K562 (cell line): ENCODE data around the gene DPRX. TPM values are rescaled to one million over a fixed set of nuclear protein-coding genes. Genes with fewer than 3 reads are reported as not detected.

Experiments
- ATAC-seq: fragments of 200-7000 bp; cut with Tn5 transposase; 3 replicates; pipeline ENCODE4 v1.9.1; 2020; ENCODE audit warnings: moderate library complexity
- BruUV-seq: library from RNA; stranded (reverse); fragments of 400-500 nt; replicated peaks from 2 replicates; lab custom pipeline; 2021; lab: Mats Ljungman, UMichigan
- CTCF ChIA-PET: fragments of 300-600 bp; formaldehyde crosslinking; extraction: SDS; loops from one replicate; lab custom pipeline; 2021; ENCODE audit warnings: low intra/inter-chr PET ratio; lab: Yijun Ruan, JAX
- POLR2A ChIA-PET: fragments of 300-600, 350-650 bp; sonication (Branson Sonifier 250); formaldehyde crosslinking; extraction: SDS; loops from one replicate; lab custom pipeline; 2021; ENCODE audit warnings: antibody characterized with exemption, inconsistent platforms; lab: Yijun Ruan, JAX
- DNase-seq, 4 experiments: peaks; one replicate each; pipeline versions ENCODE4 v3.0.0 to v3.0.0-alpha.2; 2011 to 2018; ENCODE audit warnings: low spot score in 3 of 4, mixed read lengths in 3 of 4; ENCODE audit errors: extremely low read depth in 1 of 4
- FAIRE-seq: peaks from 2 replicates; lab custom pipeline; 2011; peaks lifted over from hg19 to GRCh38; lab: Jason Lieb, UNC
- H2AFZ ChIP-seq: 2 replicates; pipeline ENCODE4 v1.6.0; 2011; ENCODE audit warnings: low read depth, low read length, control low read depth, inconsistent platforms
- H3K27ac ChIP-seq: fragments of 200-600 bp; 3 replicates; pipeline ENCODE4 v1.8.0; 2011; ENCODE audit warnings: low read depth, mild to moderate bottlenecking, control low read depth, inconsistent platforms, low read length, moderate library complexity, mixed read lengths; ENCODE audit errors: extremely low read depth
- H3K27me3 ChIP-seq, 2 experiments: fragments of 300-600 bp in 1 of 2; 2 replicates in 1 of 2; 3 replicates in 1 of 2; pipeline versions ENCODE4 v1.6.0 to v1.8.0; 2011; ENCODE audit warnings: inconsistent platforms in 2 of 2, low read length in 2 of 2, mild to moderate bottlenecking in 1 of 2, mixed read lengths in 1 of 2, moderate library complexity in 1 of 2; ENCODE audit not compliant: control insufficient read depth in 2 of 2, insufficient read depth in 2 of 2
- H3K36me3 ChIP-seq: fragments of 300-600 bp; 3 replicates; pipeline ENCODE4 v1.8.0; 2011; ENCODE audit warnings: mild to moderate bottlenecking, low read length, inconsistent platforms; ENCODE audit not compliant: control insufficient read depth, insufficient read depth
- H3K4me1 ChIP-seq, 2 experiments: fragments of 200-600 bp in 1 of 2; replicated peaks in 1 of 2; 2 replicates in 1 of 2; 3 replicates in 1 of 2; pipeline versions ENCODE4 v1.5.1 to v1.8.0; 2011; ENCODE audit warnings: inconsistent platforms in 2 of 2, low read length in 2 of 2, mild to moderate bottlenecking in 1 of 2, mixed read lengths in 1 of 2, moderate library complexity in 1 of 2; ENCODE audit not compliant: control insufficient read depth in 2 of 2, insufficient read depth in 2 of 2
- H3K4me2 ChIP-seq: 2 replicates; pipeline ENCODE4 v1.6.1; 2011; ENCODE audit warnings: low read length, control low read depth, inconsistent platforms, mixed read lengths; ENCODE audit not compliant: insufficient read depth
- H3K4me3 ChIP-seq: fragments of 200-600 bp; sonication (generic), shearing (Covaris generic); 2 replicates; pipeline ENCODE4 v1.5.1; 2016; ENCODE audit warnings: control low read depth, inconsistent platforms
- H3K79me2 ChIP-seq: fragments of 200-600 bp; 3 replicates; pipeline ENCODE4 v1.8.0; 2011; ENCODE audit warnings: low read length, inconsistent platforms; ENCODE audit not compliant: control insufficient read depth, insufficient read depth
- H3K9ac ChIP-seq, 2 experiments: 2 replicates each; pipeline versions ENCODE4 v1.6.0 to v1.6.1; 2011; ENCODE audit warnings: low read depth in 2 of 2, low read length in 2 of 2, control low read depth in 1 of 2, inconsistent platforms in 1 of 2, mild to moderate bottlenecking in 1 of 2, mixed read lengths in 1 of 2; ENCODE audit not compliant: insufficient read depth in 1 of 2
- H3K9me1 ChIP-seq: one replicate; pipeline ENCODE4 v1.6.0; 2011; ENCODE audit warnings: inconsistent platforms, mild to moderate bottlenecking, low read length, moderate library complexity; ENCODE audit not compliant: control insufficient read depth, insufficient read depth
- H3K9me3 ChIP-seq: replicated peaks from 2 replicates; pipeline ENCODE4 v1.5.1; 2011; ENCODE audit warnings: low read depth, low read length, inconsistent platforms; ENCODE audit not compliant: control insufficient read depth, insufficient read depth
- H4K20me1 ChIP-seq: replicated peaks from 2 replicates; pipeline ENCODE4 v1.6.1; 2011; ENCODE audit warnings: low read length, inconsistent platforms, mixed read lengths; ENCODE audit not compliant: control insufficient read depth, insufficient read depth
- ESRRB ChIP-seq: fragments of 250-450 bp; sonication (Bioruptor Pico); IDR thresholded peaks from 2 replicates; pipeline ENCODE4 v1.5.0; 2020; ENCODE audit warnings: mild to moderate bottlenecking, moderate library complexity, borderline replicate concordance
- NR2C1 ChIP-seq, 2 experiments: fragments of 450-650 bp; IDR thresholded peaks; 2 replicates each; pipeline ENCODE4 v1.6.1; 2017; ENCODE audit warnings: mild to moderate bottlenecking in 2 of 2, antibody characterized with exemption in 1 of 2, inconsistent platforms in 1 of 2, missing compliant biosample characterization in 1 of 2, missing genetic modification characterization in 1 of 2
- SREBF1 ChIP-seq: fragments of 150-350 bp; IDR thresholded peaks from 2 replicates; pipeline ENCODE4 v1.6.1; 2014; ENCODE audit warnings: antibody characterized with exemption, low read depth, low read length, borderline replicate concordance
- TCF7 ChIP-seq: sonication (generic); IDR thresholded peaks from 2 replicates; pipeline ENCODE4 v1.6.1; 2016; ENCODE audit warnings: antibody characterized with exemption, borderline replicate concordance
- ZNF175 ChIP-seq: fragments of 200-800 bp; sonication (Bioruptor generic); IDR thresholded peaks from 2 replicates; pipeline ENCODE4 v1.6.1; 2016; ENCODE audit warnings: low read depth, mild to moderate bottlenecking, missing genetic modification characterization, missing compliant biosample characterization
- ZNF592 ChIP-seq: fragments of 450-650 bp; IDR thresholded peaks from 2 replicates; pipeline ENCODE4 v1.6.1; 2017; ENCODE audit warnings: antibody characterized with exemption, mild to moderate bottlenecking
- WGBS: fragments of 100-300 bp; shearing (Covaris generic); methylation state at CpG from one replicate; pipeline ENCODE4 v1.1.6; 2016; ENCODE audit warnings: low coverage, mixed read lengths; ENCODE audit not compliant: insufficient coverage; ENCODE audit errors: missing lambda C conversion rate; 5-methylcytosine and 5-hydroxymethylcytosine counted together
- in situ Hi-C: fragments of 300-500 bp; cut with MboI; formaldehyde crosslinking; loops from 4 replicates; pipeline ENCODE4 v1.15.0; 2018; ENCODE audit warnings: inconsistent platforms, mixed read lengths
- intact Hi-C: fragments of 100-400 bp; cut with micrococcal nuclease; formaldehyde crosslinking; loops from 2 replicates; pipeline ENCODE4 v1.14.2; 2022
- polyA plus RNA-seq, 8 experiments: library from polyadenylated mRNA; depleted of rRNA in 4 of 8; stranded (reverse) in 5 of 8; unstranded in 3 of 8; fragments of >200 nt; fragmentation: Nextera tagmentation in 2 of 8; fragmentation: Illumina TruSeq in 1 of 8; extraction: Ambion mirVana in 2 of 8; extraction: Trizol in 1 of 8; gene quantifications; 2 replicates each; pipeline versions ENCODE4 v1.2.1 to v1.2.3, GENCODE V29; 2011 to 2014; ENCODE audit warnings: inconsistent platforms in 1 of 8, missing spikeins in 1 of 8
- total RNA-seq, 7 experiments: library from RNA; depleted of rRNA in 6 of 7; stranded (reverse); fragments of >200 nt in 6 of 7; fragmentation: Illumina TruSeq in 2 of 7; extraction: Trizol in 2 of 7; gene quantifications; 2 replicates each; pipeline versions ENCODE4 v1.2.1 to v1.2.3, GENCODE V29; 2011 to 2021; ENCODE audit warnings: low replicate concordance in 1 of 7

Gene DPRX
- total and polyA plus RNA-seq, 9 of the 15 experiments (the other 6 are each of a cell fraction or from before 2014, with no cell fraction given) = not detected

GRCh38 chr19:53647350-53647749, 15.6 kb downstream of the DPRX start:
- CTCF ChIA-PET = no interaction called here
- TF ChIP-seq ZNF175 (CRISPR knock-in tag) = no peak
- no peak for TF ChIP-seq ESRRB (CRISPR knock-in tag)
- TF ChIP-seq TCF7 = no peak
- no peak for TF ChIP-seq NR2C1 (IDR thresholded peaks at IDR 0.05)
- no peak for TF ChIP-seq NR2C1 (tag; IDR thresholded peaks at IDR 0.05)
- no peak for TF ChIP-seq ZNF592
- no peak for TF ChIP-seq SREBF1
- TF ChIP-seq, all 486 proteins: peak for 0
- H3K9me3 ChIP-seq = no peaks in the 10 kb centered on the region; the same call in 1 of the 2 replicates
- no TSS peak for BruUV-seq
- FAIRE-seq (no peak), ATAC-seq (no peak), DNase-seq (no peak)
- H3K27me3 ChIP-seq = peaks cover 0 to 4% of the 10 kb centered on the region in 2 experiments; a peak in 1 of 5 replicates
- in situ Hi-C loops = no loop called here
- H4K20me1 ChIP-seq = no peaks in the 10 kb centered on the region
- H3K79me2 ChIP-seq = no peaks in the 10 kb centered on the region
- POLR2A ChIA-PET = no interaction called here
- no peak overlapping the region for H3K4me2 ChIP-seq
- no peaks in the 10 kb centered on the region for H3K9me1 ChIP-seq
- no peaks in the 10 kb centered on the region for H3K36me3 ChIP-seq
- no peak overlapping the region for H3K4me3 ChIP-seq
- H3K9ac ChIP-seq = no peak overlapping the region
- 13% methylated on average over 13 of the region's 13 CpGs for WGBS
- H3K27ac ChIP-seq = no peak overlapping the region
- no peaks in the 10 kb centered on the region for H3K4me1 ChIP-seq
- intact Hi-C loops = no loop called here
- H2AFZ ChIP-seq = no peak overlapping the region
